NCI-H510A (cell line): Measurements from ENCODE around the gene SUSD6.
"Not testable (repeated sequence)": the region's sequence is repeated elsewhere in the genome, so short reads cannot be mapped to it uniquely, and the experiment has no call there.

Experiments used
- DNase-seq: peaks from one replicate; lab custom pipeline; 2025; lab: John Stamatoyannopoulos, UW

The SUSD6 gene

DNA sequence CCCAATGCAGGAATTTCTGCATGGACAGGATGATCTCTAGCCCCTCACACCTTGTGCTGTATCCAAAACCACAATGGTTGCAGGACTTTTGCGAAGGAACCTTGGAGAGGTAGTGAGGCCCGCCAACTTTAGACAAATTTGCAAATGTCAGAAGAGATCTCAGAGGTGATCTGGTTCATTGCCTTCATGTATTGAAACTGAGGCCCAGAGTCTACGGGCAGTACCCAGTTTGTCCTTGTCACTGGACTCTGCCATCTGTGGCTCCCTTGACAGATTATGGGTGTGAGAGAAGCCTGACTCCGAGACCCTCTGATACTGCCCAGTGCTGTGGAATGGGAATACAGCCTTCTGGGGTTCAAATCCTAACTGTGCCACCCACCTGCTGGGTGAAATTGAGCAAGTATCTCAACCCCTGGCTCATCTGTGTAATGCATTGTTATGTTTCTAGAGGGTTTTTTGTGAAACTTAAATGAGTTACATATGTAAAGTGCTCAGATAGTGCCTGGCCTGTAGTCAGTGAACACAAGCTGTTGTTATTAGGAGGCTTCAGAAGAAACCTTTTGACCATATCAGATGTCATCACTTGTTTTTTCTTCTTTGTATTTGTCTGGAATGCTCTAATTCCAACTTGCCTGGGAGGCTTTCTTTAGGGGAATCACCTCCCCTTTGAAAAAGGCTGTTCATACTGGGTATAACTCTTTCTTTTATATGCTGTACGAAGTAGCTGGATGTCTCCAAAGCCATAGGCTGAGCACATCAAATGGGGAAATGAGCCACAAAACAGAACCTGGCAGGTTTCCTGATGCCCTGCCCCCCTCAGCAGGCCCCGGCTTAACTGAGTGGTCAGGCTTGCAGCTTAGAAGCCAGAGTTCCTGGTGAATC lies 84.2 kb downstream of the SUSD6 start:
- DNase-seq = no peak

DNA sequence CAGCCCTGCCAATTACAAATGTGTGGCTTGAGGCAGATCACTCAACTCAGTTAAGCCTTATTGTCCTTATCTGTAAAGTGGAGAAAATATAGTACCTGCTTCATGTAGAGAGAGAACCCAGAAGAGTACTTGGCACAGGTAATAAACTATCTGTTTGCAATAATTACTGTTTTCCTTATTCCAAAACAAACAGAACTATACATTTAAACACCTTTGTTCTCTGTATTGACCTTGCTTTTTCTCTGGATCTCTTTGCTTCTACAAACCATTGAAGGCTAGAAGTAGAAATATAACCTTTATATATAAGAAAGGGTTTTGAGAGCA lies 84.8 kb downstream of the SUSD6 start:
- DNase-seq = no peak

GRCh38 chr14:69696633-69697557 lies 85.5 kb downstream of the SUSD6 start:
- DNase-seq = peak; percentile 59

GRCh38 chr14:69698572-69698971 lies 87.2 kb downstream of the SUSD6 start:
- no peak for DNase-seq

- not testable (repeated sequence) for DNase-seq
Measured at GRCh38 chr14:69699243-69699642, 87.8 kb downstream of the SUSD6 start.

DNA sequence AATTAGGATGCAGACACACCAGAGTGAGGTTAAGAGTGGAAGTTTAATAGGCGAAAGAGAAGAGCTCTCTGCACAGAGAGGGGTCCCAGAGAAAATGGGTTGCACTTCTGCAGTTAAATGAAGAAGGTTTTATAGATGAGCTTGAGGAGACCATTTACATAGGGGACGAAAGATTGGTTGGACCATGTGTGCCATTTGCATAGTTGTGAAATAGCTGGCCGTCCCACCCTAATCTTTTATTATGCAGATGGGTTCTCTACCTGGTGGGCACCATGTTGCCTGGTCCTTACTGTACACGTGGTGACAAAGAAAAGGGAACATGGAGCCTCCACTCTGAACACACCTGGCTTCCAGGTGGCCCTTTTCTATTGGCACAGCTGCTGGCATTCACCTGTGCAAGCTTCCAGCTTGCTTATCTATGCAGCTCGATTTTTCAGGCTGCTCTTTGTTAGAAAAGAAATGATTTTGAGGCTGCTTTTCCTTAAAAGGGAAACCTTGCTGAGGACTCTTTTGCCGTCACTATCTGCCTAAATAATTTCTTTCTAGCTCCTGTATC lies 88.4 kb downstream of the SUSD6 start:
- peak; percentile 75 for DNase-seq

GRCh38 chr14:69700575-69700974 lies 89.2 kb downstream of the SUSD6 start:
- DNase-seq = no peak

GRCh38 chr14:69701291-69701690 lies 89.9 kb downstream of the SUSD6 start:
- no peak for DNase-seq

DNA sequence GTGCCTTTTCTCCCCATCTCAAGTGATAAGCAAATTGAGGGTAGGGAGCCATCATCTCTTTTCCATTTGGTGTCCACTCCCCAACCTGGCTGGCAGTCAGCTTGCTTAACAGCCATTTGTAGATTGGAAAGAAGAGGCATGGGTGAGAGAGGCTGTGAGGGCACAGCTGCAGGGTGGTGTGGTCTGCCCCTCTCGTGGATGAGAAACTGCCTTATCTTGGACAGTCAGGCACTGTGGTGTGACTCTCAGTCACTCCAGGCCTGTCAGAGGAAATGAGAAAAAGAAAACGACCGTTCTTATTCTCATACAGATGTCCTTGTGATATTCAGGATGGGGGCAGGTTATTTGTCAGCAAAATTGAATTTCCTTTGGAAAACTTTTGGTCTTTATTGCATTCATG lies 90.5 kb downstream of the SUSD6 start:
- no peak for DNase-seq

DNA sequence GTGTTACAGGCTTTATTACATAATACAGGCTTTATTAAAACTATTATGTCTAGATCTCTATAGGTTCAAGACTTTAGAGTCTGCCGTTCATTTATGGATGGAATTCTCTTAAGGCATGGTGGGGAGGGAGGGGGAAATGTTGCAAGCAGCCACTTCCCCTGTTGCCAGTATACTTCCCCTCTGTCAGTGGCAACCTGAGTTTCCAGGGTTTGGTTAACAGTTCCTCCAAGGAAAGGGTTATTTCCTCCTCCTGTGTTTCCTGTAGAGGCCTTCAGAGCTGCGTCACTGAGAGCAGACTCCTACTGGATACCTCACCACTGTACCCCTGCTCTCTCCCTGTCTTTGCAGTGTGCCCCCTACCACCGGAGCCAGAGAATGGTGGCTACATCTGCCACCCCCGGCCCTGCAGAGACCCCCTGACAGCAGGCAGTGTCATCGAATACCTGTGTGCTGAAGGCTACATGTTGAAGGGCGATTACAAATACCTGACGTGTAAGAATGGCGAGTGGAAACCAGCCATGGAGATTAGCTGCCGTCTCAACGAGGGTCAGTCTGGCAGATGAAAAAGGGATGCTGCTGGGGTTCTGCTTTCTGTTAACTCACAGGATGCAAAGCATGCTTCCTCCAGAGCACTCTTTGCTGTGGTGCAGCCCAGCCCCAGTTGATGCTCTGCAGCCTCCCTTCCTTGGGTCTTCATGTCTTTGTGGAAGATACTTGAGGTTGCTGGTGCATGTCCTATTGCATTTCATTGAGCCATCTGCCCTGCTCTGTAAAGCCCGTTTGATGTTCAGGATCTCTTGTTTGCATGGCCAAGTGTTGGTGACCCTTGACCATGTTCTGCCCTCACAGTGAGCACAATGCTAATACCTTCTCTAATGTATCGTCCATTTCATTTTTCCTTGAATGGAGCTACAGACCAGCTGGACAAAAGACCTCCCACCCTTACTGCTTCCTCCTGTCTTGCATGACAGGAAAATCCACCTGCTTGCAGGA lies 91.9 kb downstream of the SUSD6 start:
- no peak for DNase-seq

DNA sequence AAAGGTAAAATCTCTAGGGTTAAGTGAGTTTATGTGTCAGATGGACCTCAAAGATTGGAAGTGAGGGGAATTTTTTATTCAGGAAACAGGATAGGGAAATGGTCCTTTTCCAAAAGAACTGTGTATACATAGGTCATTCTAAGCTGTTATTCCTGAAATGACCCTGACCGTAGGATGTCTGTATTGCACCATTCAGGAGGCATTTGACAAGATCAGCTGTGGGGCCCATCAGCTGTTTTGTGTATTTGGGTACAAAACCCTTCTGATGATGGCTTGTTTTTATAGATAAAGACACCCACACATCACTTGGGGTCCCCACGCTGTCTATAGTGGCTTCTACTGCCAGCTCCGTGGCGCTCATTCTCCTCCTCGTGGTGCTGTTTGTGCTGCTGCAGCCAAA lies 92.9 kb downstream of the SUSD6 start:
- no peak for DNase-seq

- no peak for DNase-seq
Measured at GRCh38 chr14:69705706-69706105, 94.3 kb downstream of the SUSD6 start.

GRCh38 chr14:69708049-69708448 lies 96.7 kb downstream of the SUSD6 start:
- no peak for DNase-seq

DNA sequence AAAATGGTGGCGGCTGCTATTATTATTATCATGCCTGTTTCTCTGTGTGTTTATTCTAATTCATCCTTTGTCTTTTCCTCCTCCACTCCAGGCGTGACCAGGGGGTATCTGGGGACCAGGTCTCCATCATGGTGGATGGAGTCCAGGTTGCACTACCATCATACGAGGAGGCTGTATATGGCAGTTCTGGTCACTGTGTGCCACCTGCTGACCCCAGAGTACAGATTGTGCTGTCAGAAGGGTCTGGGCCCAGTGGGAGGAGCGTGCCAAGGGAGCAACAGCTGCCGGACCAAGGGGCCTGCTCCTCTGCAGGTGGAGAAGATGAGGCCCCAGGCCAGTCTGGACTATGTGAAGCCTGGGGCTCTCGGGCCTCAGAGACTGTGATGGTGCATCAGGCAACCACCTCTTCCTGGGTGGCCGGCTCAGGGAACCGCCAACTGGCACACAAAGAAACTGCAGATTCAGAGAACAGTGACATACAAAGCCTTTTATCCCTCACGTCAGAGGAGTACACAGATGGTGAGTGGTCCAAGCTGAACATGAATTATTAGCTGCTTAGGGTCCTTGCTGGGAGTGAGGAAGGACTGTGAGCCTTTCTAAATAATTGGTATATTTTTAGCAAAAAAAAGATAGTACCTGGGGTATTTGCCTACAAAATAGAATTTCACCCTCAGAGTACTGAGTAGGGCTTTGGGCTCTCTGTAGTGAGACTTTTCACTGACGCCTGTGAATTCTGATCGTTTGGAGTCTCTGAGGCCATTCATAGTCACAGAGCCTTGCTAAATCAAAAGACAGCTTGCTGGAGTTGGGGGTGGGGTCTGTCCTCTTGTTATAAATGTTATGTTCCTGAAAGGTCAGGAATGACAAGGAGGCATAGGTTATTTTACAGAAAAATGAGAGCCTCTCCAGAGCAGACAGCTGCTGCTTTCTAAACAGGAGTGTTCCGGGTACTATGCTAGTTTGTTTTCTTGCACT lies 97.5 kb downstream of the SUSD6 start:
- DNase-seq = no peak

DNA sequence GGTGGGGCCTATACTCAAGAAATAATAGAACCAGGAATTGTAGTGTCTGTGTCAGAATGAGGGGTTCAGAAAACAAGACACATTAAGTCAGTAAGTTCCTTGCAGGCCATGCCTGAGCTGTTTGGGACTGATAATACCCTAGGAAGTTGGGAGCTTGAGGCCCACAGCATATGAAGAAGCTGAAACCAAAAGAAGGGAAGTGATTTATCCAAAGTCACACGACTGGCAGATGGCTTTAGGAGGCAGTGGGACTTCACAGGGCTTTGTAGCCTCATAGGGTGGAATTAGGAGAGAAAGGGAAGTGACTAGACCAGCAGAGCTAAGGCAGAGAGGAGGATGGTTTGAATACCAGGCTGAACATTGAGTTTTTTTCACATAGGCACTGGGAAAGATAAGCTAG lies 99.0 kb downstream of the SUSD6 start:
- no peak for DNase-seq

DNA sequence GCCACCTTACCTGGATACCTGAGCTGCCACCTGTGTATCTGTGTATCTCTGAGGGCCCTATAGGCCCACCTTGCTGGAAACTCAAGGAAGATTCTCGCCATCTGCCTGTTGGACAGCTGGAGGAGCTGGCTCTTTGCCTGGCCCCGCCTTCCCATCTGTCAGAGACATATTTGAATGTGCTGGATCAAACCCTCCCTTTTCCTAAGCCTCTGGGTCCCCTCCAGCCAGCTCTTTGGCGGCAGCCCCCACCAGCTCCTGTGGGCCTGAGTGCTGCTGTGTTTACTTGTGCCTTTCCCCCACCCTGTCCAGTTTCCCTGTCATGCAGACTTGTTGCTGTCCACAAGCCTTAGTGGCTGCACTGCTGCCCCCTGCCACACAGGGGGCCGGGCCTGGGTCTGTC lies 99.7 kb downstream of the SUSD6 start:
- peak; percentile 72 for DNase-seq

DNA sequence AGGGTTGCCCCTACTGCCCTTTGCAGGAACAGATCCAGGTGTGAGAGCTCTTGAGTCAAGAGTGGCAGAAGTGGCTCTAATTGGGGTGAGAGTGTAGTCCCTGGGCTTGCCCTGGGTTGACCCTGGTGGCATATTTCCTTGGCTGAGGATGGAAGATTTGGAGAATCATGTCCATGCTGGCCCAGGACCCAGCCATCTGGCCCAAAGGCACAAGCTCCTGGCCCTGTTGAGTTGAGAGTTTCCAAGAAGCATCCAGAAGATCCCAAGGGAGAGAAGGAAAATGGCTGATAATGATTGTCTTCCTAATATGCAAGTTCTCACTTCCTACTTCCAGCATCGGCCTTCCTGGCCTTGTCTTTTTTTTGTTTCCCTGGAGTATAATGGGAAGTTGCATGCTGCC lies 100.1 kb downstream of the SUSD6 start:
- no peak for DNase-seq

- DNase-seq = no peak
Measured at GRCh38 chr14:69711881-69712560, 100.6 kb downstream of the SUSD6 start.

- DNase-seq = peak; percentile 57
Measured at GRCh38 chr14:69712599-69713088, 101.2 kb downstream of the SUSD6 start.
